ENCODE measurements around the gene RPGRIP1L. TPM values are rescaled to one million over a fixed set of nuclear protein-coding genes. Genes with fewer than 3 reads are reported as not detected.

Gene RPGRIP1L
- total and polyA plus RNA-seq, 2 of the 8 experiments (the other 6 are each of a cell fraction or from before 2014, with no cell fraction given): 4.0 to 13.7 TPM

DNA sequence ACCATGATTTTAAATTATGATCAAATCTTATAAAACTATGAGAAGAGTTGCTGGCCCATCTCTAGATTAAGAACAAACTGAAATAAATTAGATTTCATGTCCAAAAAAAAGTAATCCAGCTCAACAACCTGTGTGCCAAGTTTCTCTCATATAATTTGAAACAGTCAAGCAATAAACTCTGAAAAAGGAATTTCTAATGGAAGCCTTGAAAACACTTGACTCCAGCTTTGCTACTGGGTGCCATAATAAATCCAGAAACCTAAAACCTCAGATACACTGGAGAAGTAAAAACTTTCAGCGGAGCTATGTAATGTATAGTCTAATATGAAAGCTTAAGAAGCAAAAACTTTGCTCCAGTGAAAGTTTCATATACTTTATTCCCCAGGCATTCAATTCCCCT is 25.5 kb downstream of the RPGRIP1L start (continued):
- TF ChIP-seq, protein P1, sequence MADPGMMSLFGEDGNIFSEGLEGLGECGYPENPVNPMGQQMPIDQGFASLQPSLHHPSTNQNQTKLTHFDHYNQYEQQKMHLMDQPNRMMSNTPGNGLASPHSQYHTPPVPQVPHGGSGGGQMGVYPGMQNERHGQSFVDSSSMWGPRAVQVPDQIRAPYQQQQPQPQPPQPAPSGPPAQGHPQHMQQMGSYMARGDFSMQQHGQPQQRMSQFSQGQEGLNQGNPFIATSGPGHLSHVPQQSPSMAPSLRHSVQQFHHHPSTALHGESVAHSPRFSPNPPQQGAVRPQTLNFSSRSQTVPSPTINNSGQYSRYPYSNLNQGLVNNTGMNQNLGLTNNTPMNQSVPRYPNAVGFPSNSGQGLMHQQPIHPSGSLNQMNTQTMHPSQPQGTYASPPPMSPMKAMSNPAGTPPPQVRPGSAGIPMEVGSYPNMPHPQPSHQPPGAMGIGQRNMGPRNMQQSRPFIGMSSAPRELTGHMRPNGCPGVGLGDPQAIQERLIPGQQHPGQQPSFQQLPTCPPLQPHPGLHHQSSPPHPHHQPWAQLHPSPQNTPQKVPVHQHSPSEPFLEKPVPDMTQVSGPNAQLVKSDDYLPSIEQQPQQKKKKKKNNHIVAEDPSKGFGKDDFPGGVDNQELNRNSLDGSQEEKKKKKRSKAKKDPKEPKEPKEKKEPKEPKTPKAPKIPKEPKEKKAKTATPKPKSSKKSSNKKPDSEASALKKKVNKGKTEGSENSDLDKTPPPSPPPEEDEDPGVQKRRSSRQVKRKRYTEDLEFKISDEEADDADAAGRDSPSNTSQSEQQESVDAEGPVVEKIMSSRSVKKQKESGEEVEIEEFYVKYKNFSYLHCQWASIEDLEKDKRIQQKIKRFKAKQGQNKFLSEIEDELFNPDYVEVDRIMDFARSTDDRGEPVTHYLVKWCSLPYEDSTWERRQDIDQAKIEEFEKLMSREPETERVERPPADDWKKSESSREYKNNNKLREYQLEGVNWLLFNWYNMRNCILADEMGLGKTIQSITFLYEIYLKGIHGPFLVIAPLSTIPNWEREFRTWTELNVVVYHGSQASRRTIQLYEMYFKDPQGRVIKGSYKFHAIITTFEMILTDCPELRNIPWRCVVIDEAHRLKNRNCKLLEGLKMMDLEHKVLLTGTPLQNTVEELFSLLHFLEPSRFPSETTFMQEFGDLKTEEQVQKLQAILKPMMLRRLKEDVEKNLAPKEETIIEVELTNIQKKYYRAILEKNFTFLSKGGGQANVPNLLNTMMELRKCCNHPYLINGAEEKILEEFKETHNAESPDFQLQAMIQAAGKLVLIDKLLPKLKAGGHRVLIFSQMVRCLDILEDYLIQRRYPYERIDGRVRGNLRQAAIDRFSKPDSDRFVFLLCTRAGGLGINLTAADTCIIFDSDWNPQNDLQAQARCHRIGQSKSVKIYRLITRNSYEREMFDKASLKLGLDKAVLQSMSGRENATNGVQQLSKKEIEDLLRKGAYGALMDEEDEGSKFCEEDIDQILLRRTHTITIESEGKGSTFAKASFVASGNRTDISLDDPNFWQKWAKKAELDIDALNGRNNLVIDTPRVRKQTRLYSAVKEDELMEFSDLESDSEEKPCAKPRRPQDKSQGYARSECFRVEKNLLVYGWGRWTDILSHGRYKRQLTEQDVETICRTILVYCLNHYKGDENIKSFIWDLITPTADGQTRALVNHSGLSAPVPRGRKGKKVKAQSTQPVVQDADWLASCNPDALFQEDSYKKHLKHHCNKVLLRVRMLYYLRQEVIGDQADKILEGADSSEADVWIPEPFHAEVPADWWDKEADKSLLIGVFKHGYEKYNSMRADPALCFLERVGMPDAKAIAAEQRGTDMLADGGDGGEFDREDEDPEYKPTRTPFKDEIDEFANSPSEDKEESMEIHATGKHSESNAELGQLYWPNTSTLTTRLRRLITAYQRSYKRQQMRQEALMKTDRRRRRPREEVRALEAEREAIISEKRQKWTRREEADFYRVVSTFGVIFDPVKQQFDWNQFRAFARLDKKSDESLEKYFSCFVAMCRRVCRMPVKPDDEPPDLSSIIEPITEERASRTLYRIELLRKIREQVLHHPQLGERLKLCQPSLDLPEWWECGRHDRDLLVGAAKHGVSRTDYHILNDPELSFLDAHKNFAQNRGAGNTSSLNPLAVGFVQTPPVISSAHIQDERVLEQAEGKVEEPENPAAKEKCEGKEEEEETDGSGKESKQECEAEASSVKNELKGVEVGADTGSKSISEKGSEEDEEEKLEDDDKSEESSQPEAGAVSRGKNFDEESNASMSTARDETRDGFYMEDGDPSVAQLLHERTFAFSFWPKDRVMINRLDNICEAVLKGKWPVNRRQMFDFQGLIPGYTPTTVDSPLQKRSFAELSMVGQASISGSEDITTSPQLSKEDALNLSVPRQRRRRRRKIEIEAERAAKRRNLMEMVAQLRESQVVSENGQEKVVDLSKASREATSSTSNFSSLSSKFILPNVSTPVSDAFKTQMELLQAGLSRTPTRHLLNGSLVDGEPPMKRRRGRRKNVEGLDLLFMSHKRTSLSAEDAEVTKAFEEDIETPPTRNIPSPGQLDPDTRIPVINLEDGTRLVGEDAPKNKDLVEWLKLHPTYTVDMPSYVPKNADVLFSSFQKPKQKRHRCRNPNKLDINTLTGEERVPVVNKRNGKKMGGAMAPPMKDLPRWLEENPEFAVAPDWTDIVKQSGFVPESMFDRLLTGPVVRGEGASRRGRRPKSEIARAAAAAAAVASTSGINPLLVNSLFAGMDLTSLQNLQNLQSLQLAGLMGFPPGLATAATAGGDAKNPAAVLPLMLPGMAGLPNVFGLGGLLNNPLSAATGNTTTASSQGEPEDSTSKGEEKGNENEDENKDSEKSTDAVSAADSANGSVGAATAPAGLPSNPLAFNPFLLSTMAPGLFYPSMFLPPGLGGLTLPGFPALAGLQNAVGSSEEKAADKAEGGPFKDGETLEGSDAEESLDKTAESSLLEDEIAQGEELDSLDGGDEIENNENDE (IDR thresholded peaks at IDR 0.05; ENCODE audit: insufficient replicate concordance, low read length): no peak
- TF ChIP-seq EGR1 (IDR thresholded peaks at IDR 0.05; ENCODE audit: borderline replicate concordance, low read depth, low read length): no peak
- no peak for TF ChIP-seq JUN (IDR thresholded peaks at IDR 0.05; ENCODE audit: low read depth, low read length)
- no peak for TF ChIP-seq SP4 (IDR thresholded peaks at IDR 0.05; ENCODE audit: low read length)
- TF ChIP-seq, protein P2, sequence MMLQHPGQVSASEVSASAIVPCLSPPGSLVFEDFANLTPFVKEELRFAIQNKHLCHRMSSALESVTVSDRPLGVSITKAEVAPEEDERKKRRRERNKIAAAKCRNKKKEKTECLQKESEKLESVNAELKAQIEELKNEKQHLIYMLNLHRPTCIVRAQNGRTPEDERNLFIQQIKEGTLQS (IDR thresholded peaks at IDR 0.05; ENCODE audit: insufficient read depth, low read depth, low read length): no peak
- no peak for TF ChIP-seq SIN3A (conservative IDR thresholded peaks at IDR 0.05 in 1 of 2, IDR thresholded peaks at IDR 0.05 in 1 of 2; ENCODE audit: low read depth in 1 of 2, low read length in 2 of 2)
- no peak for TF ChIP-seq KDM5A (IDR thresholded peaks at IDR 0.05; ENCODE audit: low read length)
- TF ChIP-seq RNF2 (IDR thresholded peaks at IDR 0.05; ENCODE audit: borderline replicate concordance, low read depth, low read length, missing control alignments, poor library complexity, severe bottlenecking): no peak
- no peak for TF ChIP-seq CREB1 (IDR thresholded peaks at IDR 0.05)
- no peak for TF ChIP-seq GTF2F1 (IDR thresholded peaks at IDR 0.05; ENCODE audit: borderline replicate concordance, low read depth, low read length)
- TF ChIP-seq NANOG (IDR thresholded peaks at IDR 0.05; ENCODE audit: insufficient read depth, low read depth, low read length, poor library complexity, severe bottlenecking): no peak

Data from H1 (cell line).